ENCODE measurements around the gene PLA2G4D.
A peak's percentile ranks its signal among the peaks of the same experiment; 100 is the strongest.

The PLA2G4D gene

GRCh38 chr15:42085236-42085605 lies 9.1 kb downstream of the PLA2G4D start:
- Histone ChIP-seq H3K9me3 (ENCODE audit: control insufficient read depth in 1 of 2, low read length in 2 of 2) (no peaks in the 10 kb centered on the region), H3K4me1 (ENCODE audit: control insufficient read depth in 1 of 2, insufficient read depth in 2 of 2, low read length in 2 of 2) (peaks cover 18 to 19% of the 10 kb centered on the region in 2 donors), H3K4me3 (ENCODE audit: low read depth in 1 of 2, low read length in 2 of 2) (no peak overlapping the region), H3K27me3 (ENCODE audit: control insufficient read depth in 1 of 2, insufficient read depth in 2 of 2, low read length in 2 of 2) (peaks cover 0 to 4% of the 10 kb centered on the region in 2 donors), H3K27ac (ENCODE audit: low read depth, low read length) (no peak overlapping the region), H3K36me3 (ENCODE audit: control insufficient read depth in 1 of 2, insufficient read depth in 2 of 2, low read length in 2 of 2) (no peaks in the 10 kb centered on the region), H3K9ac (ENCODE audit: low read depth in 1 of 2, low read length in 2 of 2) (no peak overlapping the region)

- H3K9me3 ChIP-seq (ENCODE audit: control insufficient read depth in 1 of 2, low read length in 2 of 2), result no peaks in the 10 kb centered on the region
- H3K9ac ChIP-seq (ENCODE audit: low read depth in 1 of 2, low read length in 2 of 2), result peak overlapping the region in 1 of 2 donors; percentile 3
- peaks cover 0 to 4% of the 10 kb centered on the region in 2 donors for H3K27me3 ChIP-seq (ENCODE audit: control insufficient read depth in 1 of 2, insufficient read depth in 2 of 2, low read length in 2 of 2)
- H3K36me3 ChIP-seq (ENCODE audit: control insufficient read depth in 1 of 2, insufficient read depth in 2 of 2, low read length in 2 of 2), result no peaks in the 10 kb centered on the region
- H3K4me1 ChIP-seq (ENCODE audit: control insufficient read depth in 1 of 2, insufficient read depth in 2 of 2, low read length in 2 of 2), result peaks cover 12 to 19% of the 10 kb centered on the region in 2 donors
- no peak overlapping the region for H3K27ac ChIP-seq (ENCODE audit: low read depth, low read length)
- peak overlapping the region; percentile 8 to 39 for H3K4me3 ChIP-seq (ENCODE audit: low read depth in 1 of 2, low read length in 2 of 2)
Observed at GRCh38 chr15:42084465-42085235, 9.7 kb downstream of the PLA2G4D start.

- Histone ChIP-seq H3K27me3 (ENCODE audit: control insufficient read depth in 1 of 2, insufficient read depth in 2 of 2, low read length in 2 of 2) (peaks cover 0 to 4% of the 10 kb centered on the region in 2 donors), H3K9ac (ENCODE audit: low read depth in 1 of 2, low read length in 2 of 2) (no peak overlapping the region), H3K27ac (ENCODE audit: low read depth, low read length) (no peak overlapping the region), H3K9me3 (ENCODE audit: control insufficient read depth in 1 of 2, low read length in 2 of 2) (no peaks in the 10 kb centered on the region), H3K4me1 (ENCODE audit: control insufficient read depth in 1 of 2, insufficient read depth in 2 of 2, low read length in 2 of 2) (peaks cover 5 to 12% of the 10 kb centered on the region in 2 donors), H3K4me3 (ENCODE audit: low read depth in 1 of 2, low read length in 2 of 2) (peak overlapping the region in 1 of 2 donors; percentile 8), H3K36me3 (ENCODE audit: control insufficient read depth in 1 of 2, insufficient read depth in 2 of 2, low read length in 2 of 2) (no peaks in the 10 kb centered on the region)
Observed at GRCh38 chr15:42083916-42084315, 10.4 kb downstream of the PLA2G4D start.

- Histone ChIP-seq H3K27me3 (ENCODE audit: control insufficient read depth in 1 of 2, insufficient read depth in 2 of 2, low read length in 2 of 2) (peaks cover 0 to 4% of the 10 kb centered on the region in 2 donors), H3K9me3 (ENCODE audit: control insufficient read depth in 1 of 2, low read length in 2 of 2) (no peaks in the 10 kb centered on the region), H3K4me3 (ENCODE audit: low read depth in 1 of 2, low read length in 2 of 2) (no peak overlapping the region), H3K9ac (ENCODE audit: low read depth in 1 of 2, low read length in 2 of 2) (no peak overlapping the region), H3K27ac (ENCODE audit: low read depth, low read length) (no peak overlapping the region), H3K4me1 (ENCODE audit: control insufficient read depth in 1 of 2, insufficient read depth in 2 of 2, low read length in 2 of 2) (peaks cover 2 to 9% of the 10 kb centered on the region in 2 donors), H3K36me3 (ENCODE audit: control insufficient read depth in 1 of 2, insufficient read depth in 2 of 2, low read length in 2 of 2) (no peaks in the 10 kb centered on the region)
Observed at GRCh38 chr15:42083605-42083908, 10.8 kb downstream of the PLA2G4D start.

GRCh38 chr15:42082823-42083604 lies 11.3 kb downstream of the PLA2G4D start:
- Histone ChIP-seq H3K27me3 (ENCODE audit: control insufficient read depth in 1 of 2, insufficient read depth in 2 of 2, low read length in 2 of 2) (peaks cover 0 to 4% of the 10 kb centered on the region in 2 donors), H3K27ac (ENCODE audit: low read depth, low read length) (no peak overlapping the region), H3K9ac (ENCODE audit: low read depth in 1 of 2, low read length in 2 of 2) (no peak overlapping the region), H3K9me3 (ENCODE audit: control insufficient read depth in 1 of 2, low read length in 2 of 2) (no peaks in the 10 kb centered on the region), H3K36me3 (ENCODE audit: control insufficient read depth in 1 of 2, insufficient read depth in 2 of 2, low read length in 2 of 2) (no peaks in the 10 kb centered on the region), H3K4me1 (ENCODE audit: control insufficient read depth in 1 of 2, insufficient read depth in 2 of 2, low read length in 2 of 2) (peaks cover 0 to 7% of the 10 kb centered on the region in 2 donors), H3K4me3 (ENCODE audit: low read depth in 1 of 2, low read length in 2 of 2) (no peak overlapping the region)

GRCh38 chr15:42082141-42082540 lies 12.2 kb downstream of the PLA2G4D start:
- Histone ChIP-seq H3K4me3 (ENCODE audit: low read depth in 1 of 2, low read length in 2 of 2) (no peak overlapping the region), H3K36me3 (ENCODE audit: control insufficient read depth in 1 of 2, insufficient read depth in 2 of 2, low read length in 2 of 2) (no peaks in the 10 kb centered on the region), H3K27ac (ENCODE audit: low read depth, low read length) (no peak overlapping the region), H3K4me1 (ENCODE audit: control insufficient read depth in 1 of 2, insufficient read depth in 2 of 2, low read length in 2 of 2) (peaks cover 0 to 7% of the 10 kb centered on the region in 2 donors), H3K9ac (ENCODE audit: low read depth in 1 of 2, low read length in 2 of 2) (no peak overlapping the region), H3K9me3 (ENCODE audit: control insufficient read depth in 1 of 2, low read length in 2 of 2) (no peaks in the 10 kb centered on the region), H3K27me3 (ENCODE audit: control insufficient read depth in 1 of 2, insufficient read depth in 2 of 2, low read length in 2 of 2) (peaks cover 0 to 4% of the 10 kb centered on the region in 2 donors)

GRCh38 chr15:42080919-42081830 lies 13.2 kb downstream of the PLA2G4D start:
- Histone ChIP-seq H3K4me1 (ENCODE audit: control insufficient read depth in 1 of 2, insufficient read depth in 2 of 2, low read length in 2 of 2) (peaks cover 0 to 7% of the 10 kb centered on the region in 2 donors), H3K9me3 (ENCODE audit: control insufficient read depth in 1 of 2, low read length in 2 of 2) (no peaks in the 10 kb centered on the region), H3K36me3 (ENCODE audit: control insufficient read depth in 1 of 2, insufficient read depth in 2 of 2, low read length in 2 of 2) (no peaks in the 10 kb centered on the region), H3K9ac (ENCODE audit: low read depth in 1 of 2, low read length in 2 of 2) (no peak overlapping the region), H3K4me3 (ENCODE audit: low read depth in 1 of 2, low read length in 2 of 2) (no peak overlapping the region), H3K27me3 (ENCODE audit: control insufficient read depth in 1 of 2, insufficient read depth in 2 of 2, low read length in 2 of 2) (peaks cover 0 to 4% of the 10 kb centered on the region in 2 donors), H3K27ac (ENCODE audit: low read depth, low read length) (no peak overlapping the region)

GRCh38 chr15:42080186-42080918 lies 14.0 kb downstream of the PLA2G4D start:
- Histone ChIP-seq H3K4me3 (ENCODE audit: low read depth in 1 of 2, low read length in 2 of 2) (no peak overlapping the region), H3K27ac (ENCODE audit: low read depth, low read length) (no peak overlapping the region), H3K36me3 (ENCODE audit: control insufficient read depth in 1 of 2, insufficient read depth in 2 of 2, low read length in 2 of 2) (no peaks in the 10 kb centered on the region), H3K9ac (ENCODE audit: low read depth in 1 of 2, low read length in 2 of 2) (no peak overlapping the region), H3K27me3 (ENCODE audit: control insufficient read depth in 1 of 2, insufficient read depth in 2 of 2, low read length in 2 of 2) (peaks cover 0 to 4% of the 10 kb centered on the region in 2 donors), H3K9me3 (ENCODE audit: control insufficient read depth in 1 of 2, low read length in 2 of 2) (no peaks in the 10 kb centered on the region), H3K4me1 (ENCODE audit: control insufficient read depth in 1 of 2, insufficient read depth in 2 of 2, low read length in 2 of 2) (peaks cover 0 to 7% of the 10 kb centered on the region in 2 donors)

GRCh38 chr15:42079401-42079908 lies 14.9 kb downstream of the PLA2G4D start:
- no peaks in the 10 kb centered on the region for H3K36me3 ChIP-seq (ENCODE audit: control insufficient read depth in 1 of 2, insufficient read depth in 2 of 2, low read length in 2 of 2)
- H3K9ac ChIP-seq (ENCODE audit: low read depth in 1 of 2, low read length in 2 of 2), result no peak overlapping the region
- H3K27ac ChIP-seq (ENCODE audit: low read depth, low read length), result no peak overlapping the region
- no peaks in the 10 kb centered on the region for H3K9me3 ChIP-seq (ENCODE audit: control insufficient read depth in 1 of 2, low read length in 2 of 2)
- peaks cover 0 to 7% of the 10 kb centered on the region in 2 donors for H3K4me1 ChIP-seq (ENCODE audit: control insufficient read depth in 1 of 2, insufficient read depth in 2 of 2, low read length in 2 of 2)
- no peak overlapping the region for H3K4me3 ChIP-seq (ENCODE audit: low read depth in 1 of 2, low read length in 2 of 2)
- H3K27me3 ChIP-seq (ENCODE audit: control insufficient read depth in 1 of 2, insufficient read depth in 2 of 2, low read length in 2 of 2), result peaks cover 0 to 4% of the 10 kb centered on the region in 2 donors

Measured in duodenal mucosa (tissue), 2 donors.